GM12874 (cell line): ENCODE data around the gene TOX2.

ENCODE experiments used
- CTCF ChIP-seq: IDR thresholded peaks from 2 replicates; pipeline ENCODE4 v1.5.1; 2011; ENCODE audit warnings: low read depth, mild to moderate bottlenecking, control low read depth, low read length, moderate library complexity; ENCODE audit not compliant: insufficient read depth

Gene TOX2

GRCh38 chr20:43942201-43942590, 27.5 kb downstream of the TOX2 start:
- no peak for TF ChIP-seq CTCF

GRCh38 chr20:43942667-43943285, 28.1 kb downstream of the TOX2 start:
- TF ChIP-seq CTCF: no peak

- no peak for TF ChIP-seq CTCF
Measured at GRCh38 chr20:43943725-43944124, 29.1 kb downstream of the TOX2 start.

- no peak for TF ChIP-seq CTCF
Measured at GRCh38 chr20:43944653-43945235, 30.1 kb downstream of the TOX2 start.

- TF ChIP-seq CTCF: no peak
Measured at GRCh38 chr20:43945391-43946205, 30.9 kb downstream of the TOX2 start.

GRCh38 chr20:43946206-43946491, 31.5 kb downstream of the TOX2 start:
- TF ChIP-seq CTCF: no peak

GRCh38 chr20:43946659-43947315, 32.1 kb downstream of the TOX2 start:
- no peak for TF ChIP-seq CTCF
